ENCODE data around the gene TRPM1. TPM values are rescaled to one million over a fixed set of nuclear protein-coding genes. Genes with fewer than 3 reads are reported as not detected.

TRPM1 gene
- total RNA-seq, 2 donors from 2014 or later, result not detected

DNA sequence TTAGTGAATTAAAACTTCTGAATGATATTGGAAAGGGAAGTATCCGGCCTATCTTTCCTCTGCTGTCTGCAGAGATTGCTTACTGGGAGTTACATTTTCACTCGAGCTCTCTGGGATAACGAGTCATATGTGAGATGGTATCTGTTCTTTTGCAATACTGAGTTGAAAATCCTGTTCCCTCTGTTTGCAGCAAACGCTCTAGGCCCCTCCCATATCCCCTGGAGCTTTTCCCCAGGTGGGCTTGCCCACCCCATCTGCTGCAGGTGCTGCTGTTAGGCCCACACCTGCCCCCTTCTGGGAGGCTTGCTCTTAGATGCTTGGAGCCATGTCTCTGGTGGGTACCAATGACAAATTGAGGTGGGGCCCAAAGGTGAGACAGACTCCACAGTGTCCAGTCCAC lies 67.4 kb downstream of the TRPM1 start:
- Histone ChIP-seq H3K4me3 (no peak overlapping the region), H3K9me3 (no peaks in the 10 kb centered on the region), H3K36me3 (no peaks in the 10 kb centered on the region), H3K4me1 (no peaks in the 10 kb centered on the region), H3K27me3 (no peaks in the 10 kb centered on the region), H3K9ac (ENCODE audit: low read depth in 2 of 2, low read length in 2 of 2) (no peak overlapping the region), H3K27ac (no peak overlapping the region)
- TF ChIP-seq CTCF (IDR thresholded peaks at IDR 0.05), result no peak
- intact Hi-C loops (cut with DNase I), result no loop called here
- DNase-seq, result no peak

DNA sequence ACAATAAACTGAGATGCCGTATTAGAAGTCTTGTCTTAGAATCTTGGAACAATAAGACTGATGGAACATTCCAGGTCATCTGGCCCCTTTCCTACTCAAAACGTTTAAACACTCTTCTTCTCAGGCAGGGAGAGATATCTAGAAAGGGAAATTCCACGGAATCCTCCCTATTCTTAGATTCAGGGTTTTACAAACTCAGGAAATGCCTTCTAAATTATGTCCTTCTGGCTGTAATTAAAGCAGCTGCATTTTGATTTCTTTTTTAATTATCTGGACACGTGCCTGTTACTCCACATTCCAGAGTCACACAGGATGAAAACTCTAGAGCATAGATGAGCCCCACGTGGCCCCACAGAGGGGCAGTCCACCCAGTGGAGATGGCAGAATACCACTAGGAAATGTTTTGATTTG lies 68.6 kb downstream of the TRPM1 start:
- intact Hi-C loops (cut with DNase I), result no loop called here
- DNase-seq, result no peak
- H3K9ac ChIP-seq (ENCODE audit: low read depth in 2 of 2, low read length in 2 of 2), result no peak overlapping the region

DNA sequence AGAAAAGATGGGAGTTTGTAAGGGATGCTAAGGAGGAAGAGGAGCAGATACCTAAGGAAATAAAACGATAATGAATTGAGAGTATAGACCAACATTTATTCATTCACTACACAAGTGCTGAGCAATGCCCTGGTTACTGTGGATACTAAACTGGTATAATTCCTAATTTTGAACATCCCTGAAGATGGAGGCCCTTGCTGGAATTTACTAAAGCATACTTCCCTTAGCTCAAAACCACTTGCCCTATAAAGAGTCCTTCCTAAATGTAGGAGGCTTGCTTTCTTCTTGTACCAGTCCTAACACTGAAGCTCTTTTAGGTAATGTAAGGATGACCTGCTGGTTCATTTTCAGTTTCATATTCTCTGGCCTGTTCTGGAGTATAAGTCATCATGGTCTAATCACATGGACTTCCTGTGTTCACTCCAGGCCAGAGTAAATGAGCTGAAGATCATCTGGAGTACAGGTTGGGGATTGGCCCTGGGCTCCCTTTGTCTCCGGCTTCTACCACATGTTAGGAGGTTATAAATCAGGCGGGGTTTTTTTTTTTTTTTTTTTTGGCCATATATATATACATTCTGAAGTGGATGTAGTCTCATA lies 70.0 kb downstream of the TRPM1 start:
- no peak for TF ChIP-seq CTCF (IDR thresholded peaks at IDR 0.05)
- no peak overlapping the region for H3K4me3 ChIP-seq
- H3K27me3 ChIP-seq, result no peaks in the 10 kb centered on the region
- DNase-seq, result no peak
- no peak overlapping the region for H3K27ac ChIP-seq
- intact Hi-C loops (cut with DNase I), result no loop called here
- H3K4me1 ChIP-seq, result no peaks in the 10 kb centered on the region
- no peaks in the 10 kb centered on the region for H3K36me3 ChIP-seq
- no peaks in the 10 kb centered on the region for H3K9me3 ChIP-seq
- no peak overlapping the region for H3K9ac ChIP-seq (ENCODE audit: low read depth in 2 of 2, low read length in 2 of 2)

More for the DNA sequence above, 68.6 kb downstream of the TRPM1 start:
- Histone ChIP-seq H3K9me3 (no peaks in the 10 kb centered on the region), H3K36me3 (no peaks in the 10 kb centered on the region), H3K27me3 (no peaks in the 10 kb centered on the region), H3K4me1 (no peaks in the 10 kb centered on the region), H3K27ac (no peak overlapping the region), H3K4me3 (no peak overlapping the region)
- TF ChIP-seq CTCF (IDR thresholded peaks at IDR 0.05), result no peak

- Histone ChIP-seq H3K4me3 (no peak overlapping the region), H3K27ac (no peak overlapping the region), H3K27me3 (no peaks in the 10 kb centered on the region), H3K9ac (ENCODE audit: low read depth in 2 of 2, low read length in 2 of 2) (no peak overlapping the region), H3K36me3 (no peaks in the 10 kb centered on the region), H3K9me3 (no peaks in the 10 kb centered on the region), H3K4me1 (no peaks in the 10 kb centered on the region)
- TF ChIP-seq CTCF (IDR thresholded peaks at IDR 0.05), result no peak
- intact Hi-C loops (cut with DNase I), result no loop called here
- no peak for DNase-seq
Observed at GRCh38 chr15:31027910-31028578, 73.5 kb downstream of the TRPM1 start.

DNA sequence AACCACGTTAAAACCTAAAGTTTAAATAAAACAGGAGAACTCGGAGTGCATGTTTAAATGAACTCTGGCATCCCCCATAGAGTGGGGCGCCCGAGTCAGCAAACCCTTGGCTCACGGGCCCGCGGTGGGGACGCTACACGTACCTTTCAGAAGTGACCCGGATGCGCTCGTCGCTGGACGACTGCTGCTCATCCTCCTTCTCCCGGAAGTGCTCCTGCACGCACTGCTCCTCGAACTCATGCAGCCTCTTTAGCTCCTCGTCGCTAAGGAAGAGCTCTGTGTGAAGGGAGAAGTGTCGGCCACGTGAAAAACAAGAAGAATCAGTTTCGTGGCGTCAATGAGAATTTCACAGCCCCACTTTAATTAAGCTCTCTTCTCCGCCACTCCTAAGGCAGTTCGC lies 75.5 kb downstream of the TRPM1 start:
- TF ChIP-seq CTCF (IDR thresholded peaks at IDR 0.05), result no peak
- no peaks in the 10 kb centered on the region for H3K4me1 ChIP-seq
- H3K27ac ChIP-seq, result no peak overlapping the region
- H3K9ac ChIP-seq (ENCODE audit: low read depth in 2 of 2, low read length in 2 of 2), result no peak overlapping the region
- H3K4me3 ChIP-seq, result no peak overlapping the region
- H3K9me3 ChIP-seq, result no peaks in the 10 kb centered on the region
- intact Hi-C loops (cut with DNase I), result no loop called here
- DNase-seq, result no peak
- no peaks in the 10 kb centered on the region for H3K36me3 ChIP-seq
- no peaks in the 10 kb centered on the region for H3K27me3 ChIP-seq
